ENCODE measurements around the gene C1QTNF4. TPM values are rescaled to one million over a fixed set of nuclear protein-coding genes. Genes with fewer than 3 reads are reported as not detected.

C1QTNF4 gene
- total and polyA plus RNA-seq, 2 of the 13 experiments (the other 11 are each of a cell fraction or from before 2014, with no cell fraction given): not detected

DNA sequence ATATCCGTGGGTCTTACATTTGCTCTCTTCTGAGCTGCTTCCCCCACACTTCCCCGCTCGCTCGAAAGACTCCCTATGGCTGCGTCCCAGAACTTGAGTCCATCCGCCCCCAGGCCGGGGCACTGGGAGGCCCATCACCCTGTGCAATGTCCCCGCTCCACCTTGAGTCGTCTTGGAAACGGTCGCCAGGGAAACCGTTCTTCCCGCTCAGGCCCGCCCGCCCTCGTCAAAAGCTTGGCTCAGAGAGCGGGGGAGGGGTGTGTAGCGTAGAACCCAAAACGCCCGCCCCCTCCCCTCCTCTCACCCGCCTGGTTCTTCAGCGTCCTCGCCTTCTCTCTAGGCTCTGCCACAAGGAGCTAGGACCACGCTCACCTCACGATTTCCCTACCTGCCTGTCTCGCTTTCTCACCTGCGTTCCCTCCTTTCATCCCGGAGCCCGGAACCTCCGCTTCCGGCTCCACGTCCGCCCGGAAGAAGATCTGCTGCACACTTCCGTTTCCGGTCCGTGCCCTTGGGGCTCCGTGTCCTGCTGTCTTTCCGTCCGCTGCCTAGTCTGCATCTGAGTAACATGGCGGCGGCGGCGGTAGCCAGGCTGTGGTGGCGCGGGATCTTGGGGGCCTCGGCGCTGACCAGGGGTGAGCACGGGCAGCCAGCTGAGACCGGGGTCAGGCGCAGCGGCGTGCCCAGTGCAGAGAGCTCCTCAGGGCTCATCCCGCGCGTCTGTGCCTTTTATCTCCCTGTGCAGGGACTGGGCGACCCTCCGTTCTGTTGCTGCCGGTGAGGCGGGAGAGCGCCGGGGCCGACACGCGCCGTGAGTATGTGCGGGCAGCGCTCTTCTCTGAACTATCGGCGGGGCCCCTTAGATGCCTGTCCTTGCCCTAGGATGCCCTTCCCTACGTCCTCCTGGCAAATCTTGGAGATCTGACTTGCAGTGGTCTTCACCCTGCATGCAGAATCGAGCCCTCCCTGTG lies 15.4 kb downstream of the C1QTNF4 start, which contains the start of the genes KBTBD4 and NDUFS3 (continued):
- TF ChIP-seq ZNF362 (CRISPR knock-in tag; IDR thresholded peaks at IDR 0.05; ENCODE audit: borderline replicate concordance): peak; percentile 60
- peak; percentile 99 for TF ChIP-seq ZBTB40 (IDR thresholded peaks at IDR 0.05)
- peak; percentile 89 for TF ChIP-seq ZBTB40 (CRISPR knock-in tag; IDR thresholded peaks at IDR 0.05)
- TF ChIP-seq SSRP1 (CRISPR knock-in tag; IDR thresholded peaks at IDR 0.05): peak; percentile 70; the same call in 1 of the 2 replicates
- TF ChIP-seq ZHX2 (IDR thresholded peaks at IDR 0.05; ENCODE audit: low read depth): peak; percentile 92
- no peak for TF ChIP-seq ZHX2 (CRISPR knock-in tag; IDR thresholded peaks at IDR 0.05; ENCODE audit: borderline replicate concordance)
- TF ChIP-seq ZNF292 (CRISPR knock-in tag; IDR thresholded peaks at IDR 0.05; ENCODE audit: borderline replicate concordance, low read depth): no peak
- TF ChIP-seq PHF8 (CRISPR knock-in tag; IDR thresholded peaks at IDR 0.05): peak; percentile 99
